Activated naive CD4-positive, alpha-beta T cell treated with anti-CD3 and anti-CD28 coated beads, Interleukin-2, amount 50 U/mL, for 24 hours (primary cell): ENCODE results near the gene KCNT1.
A peak's percentile ranks its signal among the peaks of the same experiment; 100 is the strongest.

Experiments
- H3K27ac Mint-ChIP-seq: one replicate; pipeline ENCODE4 v1.8.0; 2021; ENCODE audit warnings: mild to moderate bottlenecking, mixed read lengths
- H3K27me3 Mint-ChIP-seq: one replicate; pipeline ENCODE4 v1.8.0; 2021; ENCODE audit warnings: mixed read lengths
- H3K36me3 Mint-ChIP-seq: one replicate; pipeline ENCODE4 v1.8.0; 2021; ENCODE audit warnings: mixed read lengths
- H3K4me1 Mint-ChIP-seq: one replicate; pipeline ENCODE4 v1.8.0; 2021; ENCODE audit warnings: mixed read lengths
- H3K4me3 Mint-ChIP-seq: one replicate; pipeline ENCODE4 v1.8.0; 2021; ENCODE audit warnings: mild to moderate bottlenecking, mixed read lengths
- H3K9me3 Mint-ChIP-seq: one replicate; pipeline ENCODE4 v1.8.0; 2021; ENCODE audit warnings: mixed read lengths

The KCNT1 gene

DNA sequence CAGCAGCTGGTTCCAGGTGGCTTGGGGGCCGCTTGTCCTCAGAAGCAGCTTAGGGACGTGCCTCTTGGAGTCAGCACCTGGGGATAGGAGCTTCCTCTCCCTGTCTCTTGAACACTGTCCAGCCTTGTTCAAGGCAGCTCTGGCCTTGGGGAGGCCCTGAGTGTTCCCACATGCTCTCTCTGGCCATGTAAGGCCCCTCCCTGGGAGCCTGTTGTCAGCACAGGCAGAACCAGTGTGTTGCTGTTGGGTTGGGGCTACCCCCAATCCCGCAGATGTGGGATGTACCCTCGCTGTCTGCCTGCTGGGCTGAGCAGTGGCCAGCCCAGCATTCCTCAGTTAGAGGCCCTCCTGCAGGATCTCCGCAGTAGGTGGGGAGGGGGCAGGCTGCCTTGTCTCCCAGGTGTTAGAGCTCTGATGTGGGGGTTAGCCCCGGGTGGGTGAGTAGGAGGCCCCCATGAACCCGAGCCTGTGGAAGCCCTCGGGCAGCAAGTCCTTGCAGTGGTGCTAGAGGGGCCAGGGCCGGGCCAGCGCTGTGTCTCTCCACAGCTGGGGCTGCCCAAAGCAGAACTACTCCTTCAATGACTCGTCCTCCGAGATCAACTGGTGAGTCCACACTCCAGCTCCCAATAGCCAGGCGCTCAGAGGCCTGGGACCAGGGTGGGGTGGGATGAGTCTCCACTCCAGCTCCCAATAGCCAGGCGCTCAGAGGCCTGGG lies 51.6 kb downstream of the KCNT1 start:
- Mint-ChIP-seq H3K36me3 (no peaks in the 10 kb centered on the region), H3K27me3 (no peaks in the 10 kb centered on the region), H3K4me1 (no peaks in the 10 kb centered on the region), H3K4me3 (no peak overlapping the region), H3K27ac (no peak overlapping the region), H3K9me3 (no peaks in the 10 kb centered on the region)

DNA sequence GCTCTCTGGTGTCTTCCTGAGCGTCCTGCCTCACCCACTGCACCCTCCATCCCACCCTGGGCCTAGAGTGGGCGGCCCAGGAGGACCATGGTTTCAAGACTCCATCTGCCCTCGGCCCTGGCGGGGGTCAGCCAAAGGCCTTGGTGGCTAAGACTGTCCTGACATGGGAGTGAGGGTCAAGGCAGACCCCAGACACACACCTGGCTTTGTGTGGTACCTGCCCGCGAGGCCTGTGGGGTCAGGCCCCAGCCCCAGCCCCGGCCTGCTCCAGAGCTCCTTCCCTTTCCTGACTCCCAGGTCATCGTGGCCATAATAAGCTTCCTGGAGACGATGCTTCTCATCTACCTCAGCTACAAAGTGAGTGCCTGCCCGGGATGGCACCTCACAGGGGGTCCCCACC lies 54.6 kb downstream of the KCNT1 start:
- Mint-ChIP-seq H3K4me1 (no peaks in the 10 kb centered on the region), H3K27me3 (no peaks in the 10 kb centered on the region), H3K9me3 (no peaks in the 10 kb centered on the region), H3K36me3 (no peaks in the 10 kb centered on the region), H3K4me3 (no peak overlapping the region), H3K27ac (no peak overlapping the region)

DNA sequence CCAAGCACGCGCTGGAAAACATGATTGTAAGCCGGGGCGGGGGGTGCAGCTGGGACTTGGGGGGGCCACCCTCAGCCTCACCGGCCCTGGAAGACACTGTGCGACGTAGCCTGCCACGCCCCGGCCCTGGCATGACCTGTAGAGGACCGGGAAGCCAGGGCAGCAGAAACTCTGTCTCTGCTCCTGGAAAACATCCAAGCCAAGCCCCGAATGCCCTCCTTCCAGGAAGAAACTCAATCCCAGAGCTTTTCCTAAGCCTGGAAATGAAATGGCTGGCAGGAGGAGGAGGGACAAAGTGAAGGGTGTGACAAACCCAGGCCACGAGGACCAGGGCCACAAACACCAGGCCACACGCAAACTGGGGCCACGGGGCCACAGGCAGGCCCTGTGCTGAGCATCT lies 55.4 kb downstream of the KCNT1 start:
- Mint-ChIP-seq H3K36me3 (no peaks in the 10 kb centered on the region), H3K9me3 (no peaks in the 10 kb centered on the region), H3K4me3 (no peak overlapping the region), H3K4me1 (no peaks in the 10 kb centered on the region), H3K27me3 (no peaks in the 10 kb centered on the region), H3K27ac (no peak overlapping the region)

DNA sequence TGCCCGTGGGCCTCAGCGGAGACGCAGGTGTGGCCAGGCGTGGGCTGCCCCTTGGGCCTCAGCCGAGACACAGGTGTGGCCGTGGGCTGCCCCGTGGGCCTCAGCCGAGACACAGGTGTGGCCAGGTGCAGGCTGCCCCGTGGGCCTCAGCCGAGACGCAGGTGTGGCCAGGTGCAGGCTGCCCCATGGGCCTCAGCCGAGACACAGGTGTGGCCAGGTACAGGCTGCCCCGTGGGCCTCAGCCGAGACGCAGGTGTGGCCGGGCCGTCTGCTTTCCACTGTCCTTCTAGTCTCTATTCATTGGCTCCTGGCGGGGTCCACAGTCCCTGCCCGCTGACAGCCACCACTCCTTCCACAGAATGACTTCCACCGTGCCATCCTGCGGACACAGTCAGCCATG lies 56.1 kb downstream of the KCNT1 start:
- Mint-ChIP-seq H3K27ac (no peak overlapping the region), H3K4me3 (no peak overlapping the region), H3K36me3 (no peaks in the 10 kb centered on the region), H3K27me3 (no peaks in the 10 kb centered on the region), H3K4me1 (no peaks in the 10 kb centered on the region), H3K9me3 (no peaks in the 10 kb centered on the region)

DNA sequence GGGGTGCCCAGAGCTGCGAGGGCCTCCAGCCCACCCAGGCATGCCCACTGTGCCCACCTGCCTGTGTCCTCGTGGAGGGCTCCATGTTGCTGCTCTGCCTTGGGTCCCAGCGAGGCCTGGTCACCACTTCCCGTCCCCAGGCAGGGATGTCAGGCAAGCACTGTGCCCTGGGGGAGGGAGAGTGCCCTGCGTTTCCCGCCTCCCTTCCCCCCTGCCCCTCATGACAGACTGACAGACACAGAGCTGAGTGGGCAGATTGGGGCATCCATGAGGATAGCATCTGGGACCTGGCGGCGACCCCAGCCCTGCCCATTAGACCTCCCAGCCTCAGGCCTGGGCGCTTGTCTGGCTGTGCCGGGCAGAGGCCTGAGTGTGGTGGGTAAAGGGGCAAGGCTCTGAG lies 56.9 kb downstream of the KCNT1 start:
- H3K9me3 Mint-ChIP-seq = no peaks in the 10 kb centered on the region
- no peaks in the 10 kb centered on the region for H3K4me1 Mint-ChIP-seq
- no peak overlapping the region for H3K27ac Mint-ChIP-seq
- no peak overlapping the region for H3K4me3 Mint-ChIP-seq
- no peaks in the 10 kb centered on the region for H3K36me3 Mint-ChIP-seq
- no peaks in the 10 kb centered on the region for H3K27me3 Mint-ChIP-seq

DNA sequence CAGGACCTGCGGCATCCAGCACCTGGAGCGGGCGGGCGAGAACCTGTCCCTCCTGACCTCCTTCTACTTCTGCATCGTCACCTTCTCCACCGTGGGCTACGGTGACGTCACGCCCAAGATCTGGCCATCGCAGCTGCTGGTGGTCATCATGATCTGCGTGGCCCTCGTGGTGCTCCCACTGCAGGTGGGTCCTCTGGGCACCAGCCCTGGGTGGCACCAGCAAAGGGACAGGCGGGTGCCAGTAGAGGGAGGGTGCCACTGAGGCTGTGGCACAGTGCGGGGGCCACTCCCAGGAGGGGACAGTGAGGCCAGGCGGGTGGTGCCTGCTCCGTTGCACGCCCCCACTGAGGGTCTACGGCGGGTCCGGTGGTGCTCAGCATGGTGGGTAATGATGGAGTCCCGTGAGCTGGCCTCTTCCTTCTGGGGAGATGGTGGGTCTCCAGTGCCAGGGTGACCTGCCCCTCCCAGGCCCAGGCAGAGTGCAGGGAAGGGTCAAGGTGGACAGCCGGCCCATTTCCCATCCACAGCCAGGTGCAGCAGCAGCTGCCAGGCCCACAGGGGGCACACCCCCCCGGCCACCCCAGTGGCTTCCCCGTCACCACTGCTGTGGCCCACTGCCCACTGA lies 57.8 kb downstream of the KCNT1 start:
- Mint-ChIP-seq H3K27ac (no peak overlapping the region), H3K36me3 (no peaks in the 10 kb centered on the region), H3K27me3 (no peaks in the 10 kb centered on the region), H3K4me1 (no peaks in the 10 kb centered on the region), H3K9me3 (no peaks in the 10 kb centered on the region), H3K4me3 (no peak overlapping the region)

DNA sequence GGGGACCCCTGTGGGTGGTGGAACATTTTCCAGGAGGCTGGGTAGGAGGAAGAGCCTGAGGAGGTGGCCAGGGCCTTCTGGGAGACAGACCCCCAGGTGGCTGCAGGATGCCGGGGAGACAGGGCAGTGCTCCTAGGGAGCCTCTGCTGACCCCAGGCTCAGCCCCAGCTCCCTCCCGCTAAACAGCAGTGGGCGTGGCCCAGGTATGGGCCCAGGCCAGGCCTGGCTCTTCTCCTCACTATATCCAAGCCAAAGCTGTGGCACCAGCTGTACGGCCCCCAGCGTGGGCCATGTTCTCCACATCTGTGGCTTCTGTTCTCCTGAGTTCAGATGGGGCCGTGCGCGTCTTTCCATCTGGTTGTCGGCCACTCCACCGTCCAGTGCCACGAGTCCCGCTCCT lies 58.5 kb downstream of the KCNT1 start:
- H3K27me3 Mint-ChIP-seq = peaks cover 1% of the 10 kb centered on the region
- no peaks in the 10 kb centered on the region for H3K4me1 Mint-ChIP-seq
- H3K4me3 Mint-ChIP-seq = no peak overlapping the region
- H3K36me3 Mint-ChIP-seq = no peaks in the 10 kb centered on the region
- no peak overlapping the region for H3K27ac Mint-ChIP-seq
- H3K9me3 Mint-ChIP-seq = no peaks in the 10 kb centered on the region

DNA sequence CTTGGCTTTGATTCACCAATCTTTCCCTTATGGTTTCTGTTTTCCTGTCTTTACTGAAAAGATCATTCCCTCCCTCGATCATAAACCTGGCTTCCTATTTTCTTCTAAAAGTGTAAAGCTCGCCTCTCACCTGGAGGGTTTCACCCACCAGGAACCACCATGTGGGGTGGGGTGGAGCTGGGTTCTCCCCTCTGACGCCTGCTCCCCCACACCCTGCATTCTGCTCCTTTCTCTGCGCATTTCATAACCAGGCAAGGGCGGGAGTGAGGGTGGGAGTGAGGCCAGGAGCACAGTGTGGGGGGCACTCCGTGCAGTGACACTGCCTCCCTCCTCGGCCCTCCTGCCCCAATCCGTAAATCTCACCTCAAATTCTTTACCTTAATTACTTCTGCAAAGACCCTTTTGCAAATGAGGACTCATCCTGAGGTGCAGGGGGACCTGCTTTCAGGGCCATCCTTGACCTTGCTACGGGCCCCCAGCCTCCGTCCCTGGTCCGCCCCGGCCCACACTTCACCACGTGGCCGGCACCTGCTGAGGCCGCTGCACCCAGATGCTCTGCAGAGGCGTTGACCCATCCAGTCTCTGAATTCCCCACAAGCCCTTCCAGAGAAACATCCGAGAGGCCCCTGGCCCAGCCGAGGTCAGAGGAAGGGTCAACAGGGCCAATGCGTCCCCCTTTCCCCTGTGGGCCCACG lies 59.3 kb downstream of the KCNT1 start:
- Mint-ChIP-seq H3K4me1 (no peaks in the 10 kb centered on the region), H3K27ac (no peak overlapping the region), H3K4me3 (peak overlapping the region; percentile 20), H3K36me3 (no peaks in the 10 kb centered on the region), H3K27me3 (peaks cover 1% of the 10 kb centered on the region), H3K9me3 (no peaks in the 10 kb centered on the region)

DNA sequence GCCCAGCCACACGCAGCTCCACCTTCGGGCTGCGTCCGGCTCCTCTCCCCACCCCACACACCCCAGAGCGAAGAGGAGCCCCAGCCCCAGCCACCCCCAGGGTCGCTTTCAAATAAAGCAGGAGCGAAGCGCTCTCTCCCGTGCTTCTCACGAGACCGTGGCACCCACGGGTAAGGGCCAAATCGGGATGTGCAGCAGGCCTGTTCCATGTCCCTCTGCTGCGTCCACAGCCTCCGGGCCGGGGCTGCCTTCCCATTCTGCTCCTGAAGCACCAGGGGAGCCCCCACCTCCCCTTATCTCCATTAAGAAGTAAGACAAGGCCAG lies 59.8 kb downstream of the KCNT1 start:
- H3K4me1 Mint-ChIP-seq = no peaks in the 10 kb centered on the region
- no peaks in the 10 kb centered on the region for H3K9me3 Mint-ChIP-seq

DNA sequence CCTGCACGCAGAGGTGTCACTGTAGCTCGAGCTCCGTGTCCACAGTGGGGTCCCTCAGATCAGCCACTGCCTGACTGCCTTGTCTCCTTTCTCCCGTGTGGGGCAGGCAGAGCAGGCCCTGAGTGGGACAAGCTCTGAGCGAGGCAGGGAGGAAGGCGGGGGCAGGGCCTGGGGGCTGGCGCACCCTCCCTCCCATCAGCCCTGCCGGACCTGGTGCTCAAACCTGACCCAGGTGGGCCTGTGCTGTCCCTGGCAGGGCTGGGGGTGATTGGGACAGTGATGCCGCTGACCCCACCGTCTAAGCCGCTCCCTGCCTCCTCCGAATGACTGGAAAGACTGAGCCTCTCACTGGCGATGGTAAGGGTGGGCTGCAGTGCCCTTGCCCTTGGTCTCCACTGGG lies 60.9 kb downstream of the KCNT1 start:
- no peaks in the 10 kb centered on the region for H3K36me3 Mint-ChIP-seq
- no peaks in the 10 kb centered on the region for H3K4me1 Mint-ChIP-seq
- H3K4me3 Mint-ChIP-seq = no peak overlapping the region
- H3K27ac Mint-ChIP-seq = no peak overlapping the region
- peaks cover 1% of the 10 kb centered on the region for H3K27me3 Mint-ChIP-seq
- no peaks in the 10 kb centered on the region for H3K9me3 Mint-ChIP-seq

More for the DNA sequence above, 59.8 kb downstream of the KCNT1 start:
- no peak overlapping the region for H3K4me3 Mint-ChIP-seq
- peaks cover 1% of the 10 kb centered on the region for H3K27me3 Mint-ChIP-seq
- no peak overlapping the region for H3K27ac Mint-ChIP-seq
- no peaks in the 10 kb centered on the region for H3K36me3 Mint-ChIP-seq

DNA sequence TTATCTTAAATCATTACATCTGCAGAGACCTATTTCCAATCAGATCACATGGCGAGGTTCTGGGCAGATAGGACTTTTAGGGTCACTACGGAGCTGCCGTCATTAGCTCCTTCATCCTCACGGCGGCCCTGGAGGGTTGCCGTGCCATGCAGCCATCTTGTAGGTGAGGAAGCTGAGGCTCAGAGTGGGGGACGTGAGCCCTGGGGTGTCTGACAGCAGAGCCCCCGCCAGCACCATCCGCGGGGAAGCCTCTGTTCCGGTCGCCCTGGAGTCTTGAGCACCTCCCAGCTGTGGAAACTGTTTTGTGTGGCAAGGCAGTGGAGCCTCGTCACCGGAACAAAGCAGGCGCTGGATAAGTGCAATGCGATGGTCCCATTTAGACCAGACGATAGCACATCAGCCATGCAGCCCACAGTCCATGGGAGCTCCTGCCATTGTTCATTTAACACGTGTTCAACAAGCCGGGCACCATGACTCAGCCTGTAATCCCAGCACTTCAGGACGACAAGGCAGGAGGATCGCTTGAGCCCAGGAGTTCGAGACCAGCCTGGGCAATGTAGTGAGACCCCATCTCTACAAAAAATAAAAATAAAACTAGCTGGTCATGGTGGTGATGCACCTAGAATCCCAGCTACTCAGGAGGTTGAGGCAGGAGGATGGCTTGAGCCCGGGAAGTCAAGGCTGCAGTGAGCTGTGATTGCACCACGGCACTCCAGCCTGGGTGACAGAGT lies 61.9 kb downstream of the KCNT1 start:
- H3K4me3 Mint-ChIP-seq = no peak overlapping the region
- H3K9me3 Mint-ChIP-seq = no peaks in the 10 kb centered on the region
- H3K27me3 Mint-ChIP-seq = peaks cover 2% of the 10 kb centered on the region
- no peaks in the 10 kb centered on the region for H3K36me3 Mint-ChIP-seq
- H3K4me1 Mint-ChIP-seq = no peaks in the 10 kb centered on the region
- no peak overlapping the region for H3K27ac Mint-ChIP-seq

DNA sequence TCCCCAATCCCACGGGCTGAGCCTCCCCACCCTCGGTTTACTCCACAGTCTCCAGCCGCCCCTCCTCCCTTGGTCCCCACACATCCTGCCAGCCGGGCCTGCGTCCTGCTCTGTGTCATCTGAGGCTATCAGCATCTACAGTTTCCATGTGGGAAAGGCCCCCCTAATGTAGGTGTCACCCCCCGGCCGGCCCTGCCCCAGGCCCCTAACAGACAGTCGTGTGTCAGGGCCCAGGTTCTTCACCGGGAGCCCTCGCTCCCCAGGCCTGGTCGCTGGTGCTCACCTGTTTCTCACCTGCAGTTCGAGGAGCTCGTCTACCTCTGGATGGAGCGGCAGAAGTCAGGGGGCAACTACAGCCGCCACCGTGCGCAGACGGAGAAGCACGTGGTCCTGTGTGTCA lies 62.7 kb downstream of the KCNT1 start:
- no peaks in the 10 kb centered on the region for H3K4me1 Mint-ChIP-seq
- H3K27ac Mint-ChIP-seq = no peak overlapping the region
- H3K9me3 Mint-ChIP-seq = no peaks in the 10 kb centered on the region
- no peak overlapping the region for H3K4me3 Mint-ChIP-seq
- peaks cover 3% of the 10 kb centered on the region for H3K27me3 Mint-ChIP-seq
- H3K36me3 Mint-ChIP-seq = no peaks in the 10 kb centered on the region

DNA sequence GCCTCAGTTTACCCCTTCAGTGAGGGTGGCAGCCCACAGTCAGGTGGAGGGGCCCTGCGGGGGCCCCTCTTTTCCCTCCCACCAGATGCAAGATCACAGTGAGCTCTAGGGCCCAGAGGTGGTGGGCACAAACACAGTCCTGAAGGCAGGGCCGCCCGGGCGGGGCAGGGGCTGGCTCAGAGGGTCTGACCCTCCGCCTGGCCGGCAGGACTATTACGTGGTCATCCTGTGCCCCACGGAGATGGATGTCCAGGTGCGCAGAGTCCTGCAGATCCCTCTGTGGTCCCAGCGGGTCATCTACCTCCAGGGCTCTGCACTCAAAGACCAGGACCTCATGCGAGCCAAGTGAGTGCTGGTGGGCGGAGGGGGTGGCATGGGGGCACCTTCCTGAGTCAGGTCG lies 63.4 kb downstream of the KCNT1 start:
- Mint-ChIP-seq H3K27ac (no peak overlapping the region), H3K4me1 (no peaks in the 10 kb centered on the region), H3K9me3 (no peaks in the 10 kb centered on the region), H3K27me3 (peaks cover 3% of the 10 kb centered on the region), H3K4me3 (no peak overlapping the region), H3K36me3 (no peaks in the 10 kb centered on the region)

DNA sequence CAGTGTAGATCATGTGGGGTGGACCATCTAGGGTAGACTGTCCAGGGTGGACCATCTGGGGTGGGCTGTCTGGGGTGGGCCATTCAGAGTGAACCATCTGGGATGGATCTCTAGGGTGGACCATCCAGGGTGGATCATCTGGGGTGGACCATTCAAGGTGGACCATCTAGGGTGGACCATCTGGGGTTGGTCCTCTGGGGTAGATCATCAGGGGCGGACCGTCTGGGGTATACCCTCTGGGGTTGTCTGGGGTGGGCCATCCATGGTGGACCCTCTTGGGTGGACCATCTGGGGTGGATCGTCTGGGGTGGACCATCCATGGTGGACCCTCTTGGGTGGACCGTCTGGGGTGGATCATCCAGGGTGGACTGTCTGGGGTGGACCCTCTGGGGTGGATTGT lies 64.3 kb downstream of the KCNT1 start:
- Mint-ChIP-seq H3K27me3 (peaks cover 3% of the 10 kb centered on the region), H3K9me3 (no peaks in the 10 kb centered on the region), H3K36me3 (no peaks in the 10 kb centered on the region), H3K27ac (no peak overlapping the region), H3K4me1 (no peaks in the 10 kb centered on the region), H3K4me3 (no peak overlapping the region)

DNA sequence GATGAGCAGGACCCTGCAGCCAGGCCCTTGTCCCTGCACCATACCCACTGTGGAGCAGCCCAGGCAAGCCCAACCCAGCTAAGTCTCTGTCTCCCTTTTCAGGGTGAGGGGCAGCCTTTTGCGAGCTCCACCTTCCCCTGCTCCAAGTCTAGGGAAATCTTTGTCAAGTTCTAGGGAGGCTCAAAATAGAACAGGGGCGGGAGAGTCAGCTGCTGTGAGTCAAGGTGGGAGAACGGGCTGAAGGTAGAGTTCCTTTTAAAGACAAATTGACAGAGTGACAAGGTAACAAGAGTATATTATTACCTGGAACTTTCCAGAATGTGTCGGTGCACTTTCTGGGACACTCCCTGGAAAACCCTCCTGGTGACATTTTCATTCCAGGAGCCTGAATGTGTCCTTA lies 64.7 kb downstream of the KCNT1 start:
- Mint-ChIP-seq H3K27ac (no peak overlapping the region), H3K9me3 (no peaks in the 10 kb centered on the region), H3K4me3 (no peak overlapping the region), H3K4me1 (no peaks in the 10 kb centered on the region), H3K36me3 (no peaks in the 10 kb centered on the region), H3K27me3 (peaks cover 3% of the 10 kb centered on the region)
